Fibroblast of lung (primary cell): Measurements from ENCODE around the gene TEX2. TPM values are rescaled to one million over a fixed set of nuclear protein-coding genes. Genes with fewer than 3 reads are reported as not detected.

Experiments
- DNase-seq, 2 donors: peaks; one replicate each; pipeline versions ENCODE4 v3.0.0 to v3.0.0-alpha.2; 2010; ENCODE audit warnings: low read depth in 2 of 2
- H2AFZ ChIP-seq: 2 replicates; pipeline ENCODE4 v1.5.1; 2012; ENCODE audit warnings: low read length, control low read depth, inconsistent platforms
- H3K27ac ChIP-seq: 2 replicates; pipeline ENCODE4 v1.5.1; 2011; ENCODE audit warnings: low read length, control low read depth; ENCODE audit not compliant: insufficient read depth
- H3K27me3 ChIP-seq: 2 replicates; pipeline ENCODE4 v1.5.1; 2011; ENCODE audit warnings: mild to moderate bottlenecking, low read length; ENCODE audit not compliant: control insufficient read depth, insufficient read depth
- H3K36me3 ChIP-seq: 2 replicates; pipeline ENCODE4 v1.5.1; 2011; ENCODE audit warnings: low read length; ENCODE audit not compliant: control insufficient read depth, insufficient read depth
- H3K4me1 ChIP-seq: 2 replicates; pipeline ENCODE4 v1.5.1; 2011; ENCODE audit warnings: low read length; ENCODE audit not compliant: control insufficient read depth, insufficient read depth; ENCODE audit errors: extremely low read depth
- H3K4me2 ChIP-seq: 2 replicates; pipeline ENCODE4 v1.5.1; 2011; ENCODE audit warnings: low read length, control low read depth; ENCODE audit not compliant: insufficient read depth; ENCODE audit errors: extremely low read depth
- H3K4me3 ChIP-seq, 4 experiments: fragments of 200-600 bp in 1 of 4; sonication (generic) in 1 of 4; replicated peaks in 1 of 4; 2 replicates each; pipeline ENCODE4 v1.5.1; 2011 to 2016; ENCODE audit warnings: low read length in 4 of 4, low read depth in 3 of 4, mild to moderate bottlenecking in 3 of 4, control low read depth in 2 of 4, inconsistent platforms in 1 of 4, mixed read lengths in 1 of 4; ENCODE audit not compliant: insufficient read depth in 1 of 4; ENCODE audit errors: control extremely low read depth in 1 of 4
- H3K79me2 ChIP-seq: 2 replicates; pipeline ENCODE4 v1.5.1; 2012; ENCODE audit warnings: mild to moderate bottlenecking, low read length, inconsistent platforms; ENCODE audit not compliant: control insufficient read depth, insufficient read depth
- H3K9ac ChIP-seq: 2 replicates; pipeline ENCODE4 v1.5.1; 2011; ENCODE audit warnings: mild to moderate bottlenecking, low read length, control low read depth; ENCODE audit not compliant: insufficient read depth
- H3K9me3 ChIP-seq: 2 replicates; pipeline ENCODE4 v1.5.1; 2012; ENCODE audit warnings: low read depth, low read length; ENCODE audit not compliant: control insufficient read depth, insufficient read depth
- H4K20me1 ChIP-seq: 2 replicates; pipeline ENCODE4 v1.5.1; 2011; ENCODE audit warnings: low read length; ENCODE audit not compliant: control insufficient read depth, insufficient read depth; ENCODE audit errors: extremely low read depth
- EZH2 ChIP-seq: IDR thresholded peaks from 2 replicates; pipeline ENCODE4 v1.5.1; 2012; ENCODE audit warnings: low read length, control low read depth, mild to moderate bottlenecking; ENCODE audit errors: missing control alignments
- polyA plus RNA-seq, 2 donors: library from polyadenylated mRNA; depleted of rRNA in 1 of 2; stranded (reverse) in 1 of 2; unstranded in 1 of 2; fragments of >200 nt; gene quantifications; 2 replicates each; pipeline ENCODE4 v1.2.1, GENCODE V29; 2011 to 2012; ENCODE audit warnings: missing spikeins in 1 of 2
- total RNA-seq: library from RNA; depleted of rRNA; stranded (reverse); fragments of >200 nt; gene quantifications from 2 replicates; pipeline ENCODE4 v1.2.1, GENCODE V29; 2014
- TF ChIP-seq, protein P1 (sequence below), 2 donors: IDR thresholded peaks in 1 of 2; conservative IDR thresholded peaks in 1 of 2; 1 replicate in 1 of 2; 2 replicates in 1 of 2; pipeline ENCODE4 v1.5.1; 2011 to 2012; ENCODE audit warnings: low read length in 2 of 2, control low read depth in 1 of 2, inconsistent platforms in 1 of 2, low read depth in 1 of 2, mild to moderate bottlenecking in 1 of 2

Gene TEX2
- total and polyA plus RNA-seq, 2 donors (not counting 1 experiment from before 2014, with no cell fraction given): 18.6 to 33.4 TPM

DNA sequence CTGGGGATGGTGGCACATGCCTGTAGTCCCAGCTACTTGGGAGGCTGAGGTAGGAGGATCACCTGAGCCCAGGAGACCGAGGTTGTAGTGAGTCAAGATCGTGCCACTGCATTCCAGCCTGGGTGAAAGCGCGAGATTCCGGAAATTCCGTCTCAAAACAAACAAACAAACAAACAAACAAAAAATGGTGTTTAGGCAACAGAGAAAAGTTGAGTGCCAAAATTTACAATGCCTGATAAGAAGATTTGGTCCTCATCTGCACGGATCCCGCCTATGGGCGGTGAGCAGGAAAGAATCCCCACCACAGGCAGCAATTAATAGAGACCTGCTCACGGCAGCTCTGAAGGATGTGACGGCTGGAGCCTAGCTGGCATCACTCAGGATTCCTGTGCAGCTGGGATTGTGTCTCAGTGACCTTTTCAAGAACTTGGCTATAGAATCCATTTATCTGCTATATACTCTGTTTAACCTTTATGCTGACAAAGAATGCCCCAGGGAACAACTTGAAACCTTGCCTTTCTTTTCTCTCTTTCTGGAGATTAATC is 14.0 kb upstream of the TEX2 start:
- Histone ChIP-seq H3K27ac (no peak overlapping the region), H3K4me2 (no peak overlapping the region)

DNA sequence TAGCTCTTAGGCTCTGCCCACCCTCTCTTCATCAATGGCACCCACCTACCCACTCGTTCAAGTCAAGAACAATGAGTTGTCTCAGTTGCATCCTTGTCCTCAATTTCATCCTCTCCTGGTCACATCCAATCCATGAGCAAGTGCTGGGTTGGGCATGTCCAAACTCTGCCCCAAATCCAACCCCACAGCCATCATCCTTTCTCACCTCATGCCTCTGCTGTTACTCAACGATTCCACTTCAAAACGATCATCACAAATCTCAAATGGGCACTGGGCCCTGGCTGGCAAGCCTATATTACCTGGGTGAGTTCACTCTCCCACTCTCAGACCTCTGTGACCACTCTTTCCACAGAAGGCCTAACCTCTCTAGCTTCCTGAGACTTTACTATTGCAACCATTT is 12.0 kb upstream of the TEX2 start:
- Histone ChIP-seq H3K9me3 (no peaks in the 10 kb centered on the region), H3K36me3 (no peaks in the 10 kb centered on the region), H3K79me2 (no peaks in the 10 kb centered on the region), H3K4me2 (no peak overlapping the region), H3K27ac (no peak overlapping the region), H3K4me1 (no peaks in the 10 kb centered on the region), H2AFZ (no peak overlapping the region), H4K20me1 (no peaks in the 10 kb centered on the region), H3K9ac (no peak overlapping the region), H3K4me3 (no peak overlapping the region), H3K27me3 (no peaks in the 10 kb centered on the region)
- TF ChIP-seq, protein P1, sequence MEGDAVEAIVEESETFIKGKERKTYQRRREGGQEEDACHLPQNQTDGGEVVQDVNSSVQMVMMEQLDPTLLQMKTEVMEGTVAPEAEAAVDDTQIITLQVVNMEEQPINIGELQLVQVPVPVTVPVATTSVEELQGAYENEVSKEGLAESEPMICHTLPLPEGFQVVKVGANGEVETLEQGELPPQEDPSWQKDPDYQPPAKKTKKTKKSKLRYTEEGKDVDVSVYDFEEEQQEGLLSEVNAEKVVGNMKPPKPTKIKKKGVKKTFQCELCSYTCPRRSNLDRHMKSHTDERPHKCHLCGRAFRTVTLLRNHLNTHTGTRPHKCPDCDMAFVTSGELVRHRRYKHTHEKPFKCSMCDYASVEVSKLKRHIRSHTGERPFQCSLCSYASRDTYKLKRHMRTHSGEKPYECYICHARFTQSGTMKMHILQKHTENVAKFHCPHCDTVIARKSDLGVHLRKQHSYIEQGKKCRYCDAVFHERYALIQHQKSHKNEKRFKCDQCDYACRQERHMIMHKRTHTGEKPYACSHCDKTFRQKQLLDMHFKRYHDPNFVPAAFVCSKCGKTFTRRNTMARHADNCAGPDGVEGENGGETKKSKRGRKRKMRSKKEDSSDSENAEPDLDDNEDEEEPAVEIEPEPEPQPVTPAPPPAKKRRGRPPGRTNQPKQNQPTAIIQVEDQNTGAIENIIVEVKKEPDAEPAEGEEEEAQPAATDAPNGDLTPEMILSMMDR (conservative IDR thresholded peaks at IDR 0.05 in 1 of 2, IDR thresholded peaks at IDR 0.05 in 1 of 2; ENCODE audit: low read depth in 1 of 2, low read length in 2 of 2): no peak
- TF ChIP-seq EZH2: no peak
- DNase-seq: no peak

More for the DNA sequence above, 14.0 kb upstream of the TEX2 start:
- no peak for DNase-seq
- no peaks in the 10 kb centered on the region for H3K79me2 ChIP-seq
- no peaks in the 10 kb centered on the region for H3K36me3 ChIP-seq
- H4K20me1 ChIP-seq: no peaks in the 10 kb centered on the region
- no peak overlapping the region for H3K4me3 ChIP-seq
- no peak overlapping the region for H3K9ac ChIP-seq
- no peaks in the 10 kb centered on the region for H3K9me3 ChIP-seq
- H3K27me3 ChIP-seq: no peaks in the 10 kb centered on the region
- TF ChIP-seq EZH2: no peak
- TF ChIP-seq, protein P1 (conservative IDR thresholded peaks at IDR 0.05 in 1 of 2, IDR thresholded peaks at IDR 0.05 in 1 of 2; ENCODE audit: low read depth in 1 of 2, low read length in 2 of 2): no peak
- no peak overlapping the region for H2AFZ ChIP-seq
- H3K4me1 ChIP-seq: no peaks in the 10 kb centered on the region

DNA sequence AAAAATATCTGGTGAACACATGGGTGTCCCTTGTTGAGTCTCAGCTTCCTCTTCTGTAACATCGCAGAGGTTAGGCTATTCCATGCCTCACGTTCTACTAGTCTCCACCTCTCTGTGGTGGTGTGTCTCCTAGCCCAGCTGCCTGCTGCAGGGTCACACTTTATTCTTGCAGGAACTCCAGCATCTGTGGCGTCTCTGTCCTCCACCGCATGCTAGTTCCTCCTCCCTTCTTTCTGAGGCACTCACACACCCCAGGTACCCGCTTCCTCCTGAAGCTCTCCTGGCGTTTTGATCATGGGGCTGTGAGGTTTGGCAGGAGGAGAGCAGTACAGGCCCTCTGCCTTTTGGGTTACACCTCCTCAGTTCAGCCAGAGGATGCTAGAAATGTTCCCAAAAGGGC is 9.9 kb upstream of the TEX2 start:
- H3K4me1 ChIP-seq: no peaks in the 10 kb centered on the region
- H3K4me2 ChIP-seq: no peak overlapping the region
- H4K20me1 ChIP-seq: no peaks in the 10 kb centered on the region
- no peak overlapping the region for H2AFZ ChIP-seq
- DNase-seq: no peak
- H3K36me3 ChIP-seq: no peaks in the 10 kb centered on the region
- no peaks in the 10 kb centered on the region for H3K9me3 ChIP-seq
- H3K9ac ChIP-seq: no peak overlapping the region
- TF ChIP-seq, protein P1 (conservative IDR thresholded peaks at IDR 0.05 in 1 of 2, IDR thresholded peaks at IDR 0.05 in 1 of 2; ENCODE audit: low read depth in 1 of 2, low read length in 2 of 2): no peak
- no peak for TF ChIP-seq EZH2
- no peak overlapping the region for H3K27ac ChIP-seq
- H3K4me3 ChIP-seq: no peak overlapping the region
- peaks cover 6% of the 10 kb centered on the region for H3K27me3 ChIP-seq
- no peaks in the 10 kb centered on the region for H3K79me2 ChIP-seq
